Measurements from ENCODE around the gene AP3S2. TPM values are rescaled to one million over a fixed set of nuclear protein-coding genes. Genes with fewer than 3 reads are reported as not detected.
"Not testable (repeated sequence)": the region's sequence is repeated elsewhere in the genome, so short reads cannot be mapped to it uniquely, and the experiment has no call there.

The AP3S2 gene
- total and polyA plus RNA-seq, 2 experiments from 2014 or later = 31.0 to 50.2 TPM

DNA sequence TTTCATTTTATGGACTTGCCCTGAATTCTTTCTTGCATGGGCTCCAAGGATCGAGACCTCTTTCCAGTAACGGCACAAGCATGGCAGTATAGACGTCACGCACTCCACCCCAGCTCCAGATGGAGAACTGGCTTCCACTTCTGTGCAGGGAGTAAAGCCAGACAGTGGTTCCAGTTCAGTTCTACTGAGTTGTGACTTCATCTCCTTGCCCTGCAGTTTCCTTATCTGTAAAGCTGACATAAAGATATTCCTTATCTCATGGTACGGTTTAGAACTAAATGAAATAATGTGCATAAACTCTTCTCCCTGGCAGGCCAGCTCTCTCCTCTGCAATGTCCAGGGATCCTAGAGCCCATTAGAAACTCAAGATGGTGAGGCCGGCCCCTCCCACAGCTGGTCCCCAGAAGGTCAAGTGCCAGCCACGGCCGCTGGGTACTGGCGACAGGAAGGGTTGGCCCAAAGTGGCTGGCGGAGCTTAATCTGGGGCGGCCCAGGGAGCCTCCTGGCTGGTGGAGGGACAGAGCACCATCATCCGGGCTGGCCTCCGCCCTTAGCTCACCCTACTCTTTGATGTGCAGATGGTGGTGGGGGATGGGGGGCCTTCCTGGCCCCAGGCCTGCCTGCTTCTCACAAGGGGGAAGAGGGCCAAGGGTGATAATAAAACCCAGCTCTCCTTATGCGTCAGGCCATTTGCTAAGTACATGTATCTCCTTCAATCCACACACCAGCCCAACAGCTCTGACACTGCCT is 110.5 kb downstream of the AP3S2 start:
- Histone ChIP-seq H3K27ac (no peak overlapping the region), H3K9me3 (ENCODE audit: low read depth) (no peaks in the 10 kb centered on the region), H3K27me3 (no peaks in the 10 kb centered on the region), H3K4me3 (no peak overlapping the region), H3K36me3 (no peaks in the 10 kb centered on the region), H3K4me1 (ENCODE audit: low read depth) (peaks cover 18% of the 10 kb centered on the region)
- peak; percentile 36 to 87 for DNase-seq (ENCODE audit: low read depth in 1 of 2, low spot score in 1 of 2)
- no peak for TF ChIP-seq CTCF (IDR thresholded peaks at IDR 0.05; ENCODE audit: low read depth, low read length)

GRCh38 chr15:89782619-89782950 is 111.2 kb downstream of the AP3S2 start:
- H3K27me3 ChIP-seq; H3K36me3 ChIP-seq; H3K4me3 ChIP-seq; H3K27ac ChIP-seq; H3K9me3 ChIP-seq (ENCODE audit: low read depth); DNase-seq (ENCODE audit: low read depth in 1 of 2, low spot score in 1 of 2): not testable (repeated sequence)
- H3K4me1 ChIP-seq (ENCODE audit: low read depth) = peaks cover 18% of the 10 kb centered on the region

GRCh38 chr15:89781891-89782618 is 111.7 kb downstream of the AP3S2 start:
- Histone ChIP-seq H3K27me3 (no peaks in the 10 kb centered on the region), H3K27ac (no peak overlapping the region), H3K4me3 (no peak overlapping the region), H3K36me3 (no peaks in the 10 kb centered on the region), H3K9me3 (ENCODE audit: low read depth) (no peaks in the 10 kb centered on the region), H3K4me1 (ENCODE audit: low read depth) (peaks cover 18% of the 10 kb centered on the region)
- peak in 1 of 2 donors; percentile 72 for DNase-seq (ENCODE audit: low read depth in 1 of 2, low spot score in 1 of 2)
- no peak for TF ChIP-seq CTCF (IDR thresholded peaks at IDR 0.05; ENCODE audit: low read depth, low read length)

- no peak for TF ChIP-seq CTCF (IDR thresholded peaks at IDR 0.05; ENCODE audit: low read depth, low read length)
- H3K27ac ChIP-seq = peak overlapping the region; percentile 18
- no peaks in the 10 kb centered on the region for H3K27me3 ChIP-seq
- no peak overlapping the region for H3K4me3 ChIP-seq
- no peaks in the 10 kb centered on the region for H3K36me3 ChIP-seq
- no peaks in the 10 kb centered on the region for H3K9me3 ChIP-seq (ENCODE audit: low read depth)
- no peak for DNase-seq (ENCODE audit: low read depth in 1 of 2, low spot score in 1 of 2)
- H3K4me1 ChIP-seq (ENCODE audit: low read depth) = peaks cover 18% of the 10 kb centered on the region
Observed at GRCh38 chr15:89781055-89781454, 112.7 kb downstream of the AP3S2 start.

DNA sequence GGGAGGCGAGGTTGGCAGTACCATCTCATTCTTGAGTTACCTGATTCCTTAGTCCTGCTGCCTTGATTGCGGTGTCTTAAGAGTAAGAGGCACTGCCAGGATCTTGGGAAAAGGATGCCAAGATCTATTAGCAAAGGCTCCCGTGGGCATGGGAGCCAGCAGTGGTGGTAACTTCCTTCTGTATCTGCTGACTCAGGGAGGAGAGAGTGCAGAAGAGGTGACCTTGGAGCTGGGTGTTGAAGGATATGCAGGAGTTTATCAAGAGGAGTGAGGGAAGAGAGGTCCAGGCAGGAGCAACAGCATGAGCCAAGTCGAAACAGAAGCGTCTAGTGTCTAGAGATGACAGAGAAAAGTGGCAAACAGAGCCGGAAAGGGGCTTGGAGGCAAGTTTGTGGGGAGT is 113.2 kb downstream of the AP3S2 start:
- peak in 1 of 2 donors; percentile 59 for DNase-seq (ENCODE audit: low read depth in 1 of 2, low spot score in 1 of 2)
- H3K36me3 ChIP-seq = no peaks in the 10 kb centered on the region
- no peaks in the 10 kb centered on the region for H3K9me3 ChIP-seq (ENCODE audit: low read depth)
- peaks cover 18% of the 10 kb centered on the region for H3K4me1 ChIP-seq (ENCODE audit: low read depth)
- H3K4me3 ChIP-seq = no peak overlapping the region
- TF ChIP-seq CTCF (IDR thresholded peaks at IDR 0.05; ENCODE audit: low read depth, low read length) = no peak
- peak overlapping the region; percentile 18 for H3K27ac ChIP-seq
- no peaks in the 10 kb centered on the region for H3K27me3 ChIP-seq

Other genes starting within 250 kb of the AP3S2 start
- gene KIF7, start 238.5 kb downstream of the AP3S2 start, total RNA-seq = 24.4 and 33.8 TPM in 2 replicates
- 12.5 and 23.1 TPM in 2 replicates for gene KIF7, start 238.5 kb downstream of the AP3S2 start, polyA plus RNA-seq
- gene PLIN1, start 214.6 kb downstream of the AP3S2 start, total RNA-seq = 0.32 and 0.57 TPM in 2 replicates
- gene PLIN1, start 214.6 kb downstream of the AP3S2 start, polyA plus RNA-seq = 0.09 and 0.85 TPM in 2 replicates
- 5.9 and 11.8 TPM in 2 replicates for gene PEX11A, start 203.2 kb downstream of the AP3S2 start, total RNA-seq
- gene PEX11A, start 203.2 kb downstream of the AP3S2 start, polyA plus RNA-seq = 12.0 and 13.4 TPM in 2 replicates
- gene WDR93, start 203.2 kb downstream of the AP3S2 start, total RNA-seq = 0.06 and 0.70 TPM in 2 replicates
- gene WDR93, start 203.2 kb downstream of the AP3S2 start, polyA plus RNA-seq = 0.59 and 0.73 TPM in 2 replicates
- gene MESP1, start 142.7 kb downstream of the AP3S2 start, total RNA-seq = 1.9 and 5.3 TPM in 2 replicates
- 9.3 and 9.9 TPM in 2 replicates for gene MESP1, start 142.7 kb downstream of the AP3S2 start, polyA plus RNA-seq
- gene MESP2, start 117.7 kb downstream of the AP3S2 start, total RNA-seq = 0.32 and 2.4 TPM in 2 replicates
- 1.1 and 2.5 TPM in 2 replicates for gene MESP2, start 117.7 kb downstream of the AP3S2 start, polyA plus RNA-seq
- gene ANPEP, start 79.1 kb downstream of the AP3S2 start, total RNA-seq = 0.21 TPM in 1 of 2 replicates, not detected in the other
- gene ANPEP, start 79.1 kb downstream of the AP3S2 start, polyA plus RNA-seq = 0.17 and 0.20 TPM in 2 replicates
- gene ARPIN, start 19.0 kb upstream of the AP3S2 start, total RNA-seq = 19.4 and 26.6 TPM in 2 replicates
- gene ARPIN, start 19.0 kb upstream of the AP3S2 start, polyA plus RNA-seq = 10.5 and 12.9 TPM in 2 replicates
- gene ZNF710, start 107.3 kb upstream of the AP3S2 start, total RNA-seq = 20.2 and 22.2 TPM in 2 replicates
- 7.8 and 12.0 TPM in 2 replicates for gene ZNF710, start 107.3 kb upstream of the AP3S2 start, polyA plus RNA-seq
- 392 and 406 TPM in 2 replicates for gene IDH2, start 208.5 kb upstream of the AP3S2 start, total RNA-seq
- 673 and 712 TPM in 2 replicates for gene IDH2, start 208.5 kb upstream of the AP3S2 start, polyA plus RNA-seq

Data from cardiac muscle cell (in vitro differentiated cells and primary cell).